A673 (cell line): Measurements from ENCODE around the gene NBAS. TPM values are rescaled to one million over a fixed set of nuclear protein-coding genes. Genes with fewer than 3 reads are reported as not detected.
"Not testable (repeated sequence)": the region's sequence is repeated elsewhere in the genome, so short reads cannot be mapped to it uniquely, and the experiment has no call there.

Experiments
- BruUV-seq: library from RNA; stranded (reverse); fragments of 400-500 nt; replicated peaks from 2 replicates; lab custom pipeline; 2021; lab: Mats Ljungman, UMichigan
- CTCF ChIA-PET: fragments of 300-600 bp; sonication (Branson Sonifier 250); formaldehyde crosslinking; loops from one replicate; lab custom pipeline; 2022; ENCODE audit warnings: antibody characterized with exemption; lab: Charles Lee
- POLR2A ChIA-PET: fragments of 300-600 bp; sonication (Branson Sonifier 250); formaldehyde crosslinking; loops from one replicate; lab custom pipeline; 2022; ENCODE audit warnings: antibody characterized with exemption; ENCODE audit not compliant: low non-redundant PET; lab: Charles Lee
- DNase-seq: peaks from one replicate; pipeline ENCODE4 v3.0.0-alpha.2; 2015; ENCODE audit warnings: low spot score
- H3K27ac ChIP-seq: fragments of 200-600 bp; sonication (generic); 2 replicates; pipeline ENCODE4 v1.5.1; 2016; ENCODE audit warnings: mixed run types, low read depth, mild to moderate bottlenecking, mixed read lengths, antibody characterized with exemption, low read length; ENCODE audit not compliant: poor library complexity, severe bottlenecking
- H3K27me3 ChIP-seq: fragments of 200-600 bp; sonication (generic); replicated peaks from 2 replicates; pipeline ENCODE4 v1.6.1; 2017; ENCODE audit warnings: mixed run types, low read depth, mild to moderate bottlenecking, mixed read lengths, antibody characterized with exemption, low read length; ENCODE audit not compliant: insufficient read depth, poor library complexity
- H3K36me3 ChIP-seq: fragments of 200-600 bp; sonication (generic); 2 replicates; pipeline ENCODE4 v1.6.1; 2016; ENCODE audit warnings: mixed run types, mild to moderate bottlenecking, mixed read lengths, antibody characterized with exemption, low read length; ENCODE audit not compliant: insufficient read depth, poor library complexity, severe bottlenecking
- H3K4me1 ChIP-seq: fragments of 200-600 bp; sonication (generic); 2 replicates; pipeline ENCODE4 v1.6.1; 2017; ENCODE audit warnings: mixed run types, mild to moderate bottlenecking, mixed read lengths, antibody characterized with exemption, low read length; ENCODE audit not compliant: insufficient read depth, poor library complexity, severe bottlenecking
- H3K4me3 ChIP-seq: fragments of 200-600 bp; sonication (generic); 2 replicates; pipeline ENCODE4 v1.5.1; 2016; ENCODE audit warnings: low read depth, mixed run types, mild to moderate bottlenecking, mixed read lengths, low read length; ENCODE audit not compliant: poor library complexity, severe bottlenecking
- H3K9me3 ChIP-seq: fragments of 200-600 bp; sonication (generic); 2 replicates; pipeline ENCODE4 v1.6.1; 2016; ENCODE audit warnings: mixed run types, low read depth, mild to moderate bottlenecking, mixed read lengths, antibody characterized with exemption, low read length; ENCODE audit not compliant: poor library complexity, severe bottlenecking
- CTCF ChIP-seq: fragments of 300-800, 200-600 bp; sonication (generic); conservative IDR thresholded peaks from 2 replicates; pipeline ENCODE4 v1.5.1; 2017; ENCODE audit warnings: low read depth, mild to moderate bottlenecking, antibody characterized with exemption, low read length, moderate library complexity, mixed read lengths
- EZH2 ChIP-seq: fragments of 200-600 bp; sonication (generic); IDR thresholded peaks from 2 replicates; pipeline ENCODE4 v1.6.1; 2017; ENCODE audit warnings: borderline replicate concordance, low read depth, mild to moderate bottlenecking, mixed read lengths, antibody characterized with exemption, low read length; ENCODE audit not compliant: poor library complexity, severe bottlenecking
- intact Hi-C: fragments of 100-400 bp; cut with micrococcal nuclease; formaldehyde crosslinking; loops from one replicate; pipeline ENCODE4 v1.10.0; 2022; ENCODE audit not compliant: unreplicated experiment
- total RNA-seq: library from RNA; stranded (reverse); gene quantifications from 2 replicates; pipeline ENCODE4 v1.2.3, GENCODE V29; 2021

The NBAS gene
- total RNA-seq, 1 experiment from 2014 or later = 38.7 TPM

DNA sequence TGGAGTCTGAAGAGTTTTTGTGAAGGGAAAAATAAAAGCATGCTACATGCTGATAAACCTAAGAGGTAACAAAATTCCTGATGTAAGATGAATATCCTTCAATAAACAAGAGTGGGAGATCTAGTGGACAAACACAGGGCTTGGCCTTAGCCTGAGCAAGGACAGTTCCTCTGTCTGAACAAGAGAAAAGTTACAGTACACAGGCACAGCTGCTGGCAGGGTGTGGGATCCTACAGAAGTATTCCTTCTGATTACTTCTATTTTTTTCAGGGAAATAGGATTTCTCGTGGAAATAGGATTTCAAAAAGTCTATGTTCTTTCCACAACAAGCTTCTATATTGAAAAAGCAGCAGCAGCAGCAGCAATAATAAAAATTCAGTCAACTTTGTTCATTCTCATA, 54.1 kb downstream of the NBAS start:
- H3K4me1 ChIP-seq = no peaks in the 10 kb centered on the region
- no TSS peak for BruUV-seq
- no peaks in the 10 kb centered on the region for H3K9me3 ChIP-seq
- DNase-seq = no peak
- peaks cover 11% of the 10 kb centered on the region for H3K36me3 ChIP-seq
- no peak overlapping the region for H3K4me3 ChIP-seq
- TF ChIP-seq CTCF = no peak
- intact Hi-C loops = loop anchor here (5.0 kb wide), 1 partner anchor 875 kb away; the partner anchor contains the start of gene LRATD1
- POLR2A ChIA-PET = no interaction called here
- CTCF ChIA-PET = interaction anchor here (0.6 kb wide), 1 partner anchor 751 kb away, joined by 4 read pairs; no protein-coding TSS in a partner anchor
- no peak overlapping the region for H3K27ac ChIP-seq
- no peaks in the 10 kb centered on the region for H3K27me3 ChIP-seq

DNA sequence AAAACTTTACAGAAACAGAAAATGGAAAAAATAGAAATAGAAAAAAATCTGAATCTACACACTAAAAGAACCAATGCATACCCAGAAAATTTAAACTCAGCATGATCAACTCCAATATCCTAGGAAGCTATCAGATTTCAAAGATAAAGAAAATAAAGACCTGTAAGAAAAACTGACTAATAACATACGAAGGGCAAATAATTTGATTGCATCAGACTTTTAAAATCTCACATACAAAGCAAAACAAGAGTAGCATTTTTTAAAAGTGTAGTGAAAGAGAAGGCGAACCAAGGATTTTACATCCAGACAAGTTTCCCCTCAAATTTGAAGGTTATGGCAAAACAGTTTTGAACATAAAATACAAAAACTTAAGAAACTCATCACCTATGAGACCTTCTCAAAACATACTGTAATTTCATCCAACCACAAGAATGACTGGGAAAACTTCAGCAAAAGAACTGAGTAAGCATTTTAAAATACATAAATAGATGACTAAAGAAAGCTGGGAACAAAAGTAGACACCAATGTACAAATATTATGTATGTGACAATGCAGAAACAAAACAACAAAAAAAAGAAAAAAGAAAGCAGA, 54.8 kb downstream of the NBAS start:
- no peak for TF ChIP-seq CTCF
- no peak for TF ChIP-seq EZH2
- ChIA-PET CTCF (no interaction called here), POLR2A (no interaction called here)
- DNase-seq = no peak
- no peaks in the 10 kb centered on the region for H3K9me3 ChIP-seq
- no peak overlapping the region for H3K4me3 ChIP-seq
- H3K4me1 ChIP-seq = no peaks in the 10 kb centered on the region
- intact Hi-C loops = loop anchor here (5.0 kb wide), 1 partner anchor 874 kb away; the partner anchor contains the start of gene LRATD1
- H3K27ac ChIP-seq = no peak overlapping the region
- no peaks in the 10 kb centered on the region for H3K27me3 ChIP-seq
- peaks cover 11% of the 10 kb centered on the region for H3K36me3 ChIP-seq
- no TSS peak for BruUV-seq

DNA sequence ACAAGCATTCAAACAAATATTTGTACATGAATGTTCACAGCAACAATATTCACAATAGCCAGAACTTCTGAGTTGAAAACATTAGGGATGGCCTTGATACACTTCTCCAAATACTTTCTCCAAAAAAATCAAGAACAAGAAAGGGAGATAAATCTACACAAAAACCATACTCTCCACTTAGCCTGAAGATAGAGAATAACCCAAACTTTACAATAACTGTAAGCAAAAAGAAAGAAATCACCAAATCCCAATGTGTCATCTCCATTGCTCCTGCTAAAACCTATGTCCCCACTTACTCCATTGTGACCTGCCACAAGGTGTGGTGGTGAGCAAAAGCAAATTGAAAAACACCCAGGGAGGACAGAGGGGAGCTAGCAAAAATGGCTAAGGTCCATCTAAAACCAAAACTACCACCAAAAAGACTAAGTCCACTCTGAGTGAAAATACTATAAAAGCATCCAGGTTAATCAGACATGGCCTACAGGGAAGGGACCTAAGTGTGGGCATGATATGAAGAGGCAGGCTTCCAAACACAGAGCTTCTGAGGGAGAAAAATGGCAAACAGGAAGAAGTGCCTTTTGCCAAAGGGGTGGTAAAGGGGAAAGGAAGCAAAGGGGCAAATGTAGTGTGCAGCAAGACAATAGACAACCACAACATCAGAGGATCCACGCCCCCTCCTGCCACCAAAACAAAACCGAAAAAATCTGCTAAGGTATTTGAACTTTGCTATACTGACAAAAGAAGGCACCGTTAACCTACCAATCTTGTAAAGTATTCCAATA, 56.1 kb downstream of the NBAS start:
- no TSS peak for BruUV-seq
- no peaks in the 10 kb centered on the region for H3K27me3 ChIP-seq
- CTCF ChIA-PET = no interaction called here

GRCh38 chr2:15499251-15499650, 61.9 kb downstream of the NBAS start:
- CTCF ChIA-PET = not testable (repeated sequence)

More for the DNA sequence above, 56.1 kb downstream of the NBAS start:
- no peaks in the 10 kb centered on the region for H3K4me1 ChIP-seq
- no peak for DNase-seq
- no peak overlapping the region for H3K4me3 ChIP-seq
- POLR2A ChIA-PET = no interaction called here
- H3K36me3 ChIP-seq = peaks cover 5% of the 10 kb centered on the region
- TF ChIP-seq EZH2 (no peak), CTCF (no peak)
- no peak overlapping the region for H3K27ac ChIP-seq
- no peaks in the 10 kb centered on the region for H3K9me3 ChIP-seq
- intact Hi-C loops = loop anchor here (5.0 kb wide), 1 partner anchor 873 kb away; the partner anchor contains the start of gene LRATD1

More at GRCh38 chr2:15499251-15499650, 61.9 kb downstream of the NBAS start:
- DNase-seq, POLR2A ChIA-PET, H3K36me3 ChIP-seq, intact Hi-C loops, H3K4me3 ChIP-seq, H3K4me1 ChIP-seq, H3K9me3 ChIP-seq, H3K27ac ChIP-seq, BruUV-seq, H3K27me3 ChIP-seq: not testable (repeated sequence)
